Ovary (tissue), 9 donors: ENCODE results near the gene C17orf113. TPM values are rescaled to one million over a fixed set of nuclear protein-coding genes. Genes with fewer than 3 reads are reported as not detected.

Experiments
- DNase-seq, 5 donors: peaks; one replicate each; pipeline ENCODE4 v3.0.0-alpha.2; 2019 to 2020
- H3K27ac ChIP-seq, 2 donors: fragments of 200-600 bp; one replicate each; pipeline versions ENCODE4 v1.5.1 to v1.8.0; 2019 to 2022
- H3K27me3 ChIP-seq: fragments of 200-600 bp; one replicate; pipeline ENCODE4 v1.8.0; 2022
- H3K36me3 ChIP-seq: fragments of 200-600 bp; sonication (generic); one replicate; pipeline ENCODE4 v1.5.1; 2019
- H3K4me1 ChIP-seq: one replicate; pipeline ENCODE4 v1.8.1; 2013; ENCODE audit warnings: mild to moderate bottlenecking, moderate library complexity; ENCODE audit not compliant: insufficient read depth
- H3K4me3 ChIP-seq: fragments of 200-600 bp; sonication (generic); one replicate; pipeline ENCODE4 v1.5.1; 2017
- H3K9me3 ChIP-seq, 2 donors: fragments of 200-600 bp in 1 of 2; sonication (generic) in 1 of 2; one replicate each; pipeline versions ENCODE4 v1.5.1 to v1.8.1; 2013 to 2019; ENCODE audit warnings: mild to moderate bottlenecking in 1 of 2, moderate library complexity in 1 of 2
- CTCF ChIP-seq, 3 donors: fragments of 450-650 bp in 2 of 3; fragments of 200-600 bp in 1 of 3; IDR thresholded peaks; one replicate each; pipeline versions ENCODE4 v1.5.1 to v1.8.0; 2016 to 2022; ENCODE audit warnings: antibody characterized with exemption in 3 of 3, mild to moderate bottlenecking in 1 of 3
- EP300 ChIP-seq: sonication (generic); formaldehyde crosslinking; IDR thresholded peaks from one replicate; pipeline ENCODE4 v1.6.1; 2017; ENCODE audit warnings: antibody characterized with exemption
- POLR2A ChIP-seq: fragments of 450-650 bp; IDR thresholded peaks from one replicate; pipeline ENCODE4 v1.6.1; 2017; ENCODE audit warnings: antibody characterized with exemption, mild to moderate bottlenecking, moderate library complexity
- WGBS, 3 donors: extraction: QIAGEN DNeasy Blood & Tissue Kit in 1 of 3; methylation state at CpG; one replicate each; pipeline versions ENCODE4 v1.1.5 to v1.1.7; 2013 to 2017; 5-methylcytosine and 5-hydroxymethylcytosine counted together
- intact Hi-C, 4 donors: fragments of 100-400 bp; cut with DNase I; formaldehyde crosslinking; loops; one replicate each; pipeline versions ENCODE4 v1.11.0 to v1.15.1; 2022 to 2023
- polyA plus RNA-seq, 2 donors: library from polyadenylated mRNA; stranded (reverse); fragments of 200-250 nt in 1 of 2; fragments of 350-450 nt in 1 of 2; fragmentation: Illumina TruSeq in 1 of 2; extraction: RNeasy Lipid Tissue Mini Kit (QIAGEN cat#74804) in 1 of 2; gene quantifications; one replicate each; pipeline ENCODE4 v1.2.3, GENCODE V29; 2013 to 2014
- total RNA-seq, 7 donors: library from RNA; depleted of rRNA in 2 of 7; stranded (reverse); fragments of >200 nt in 2 of 7; fragmentation: NEBNext Ultra II Directional in 3 of 7; extraction: Animal tissue kit (Norgen Biotek cat#: 25700) in 3 of 7; gene quantifications; one replicate each; pipeline versions ENCODE4 v1.1.0 to v1.2.4, GENCODE V29; 2016 to 2023
- donor health status: DM: no; HTN: no; CAD: no; lungs with moderate emphysema.
- donor health status: DM: no; HTN: no; CAD: no.
- donor health status: Bipolar disorder and iron deficiency.
- donor health status: DM: yes; HTN: yes; CAD: no.
- donor health status: DM: no; HTN: no; CAD: no.
- donor health status: DM: yes; HTN: yes; CAD: no.

Gene C17orf113
- total and polyA plus RNA-seq, 9 donors, result 0.67 to 3.9 (median 2.5) TPM

GRCh38 chr17:42038221-42038973, 12.0 kb downstream of the C17orf113 start:
- H3K4me1 ChIP-seq, result peaks cover 3% of the 10 kb centered on the region
- H3K27me3 ChIP-seq, result no peaks in the 10 kb centered on the region
- 86 to 89% (median 86%) methylated on average over 5 of the region's 5 CpGs for WGBS, 3 donors
- no peak for DNase-seq
- intact Hi-C loops, result no loop called here
- no peaks in the 10 kb centered on the region for H3K36me3 ChIP-seq
- no peak overlapping the region for H3K4me3 ChIP-seq
- H3K27ac ChIP-seq, result no peak overlapping the region
- H3K9me3 ChIP-seq, result no peaks in the 10 kb centered on the region
- TF ChIP-seq CTCF (IDR thresholded peaks at IDR 0.05) (no peak), EP300 (no peak), POLR2A (no peak)

GRCh38 chr17:42034059-42034458, 16.3 kb downstream of the C17orf113 start:
- no peak for DNase-seq
- Histone ChIP-seq H3K4me1 (no peaks in the 10 kb centered on the region), H3K36me3 (no peaks in the 10 kb centered on the region), H3K27ac (no peak overlapping the region), H3K4me3 (no peak overlapping the region), H3K27me3 (no peaks in the 10 kb centered on the region), H3K9me3 (no peaks in the 10 kb centered on the region)
- 42 to 44% (median 43%) methylated on average over 6 of the region's 6 CpGs for WGBS, 3 donors
- intact Hi-C loops, result no loop called here
- TF ChIP-seq CTCF (IDR thresholded peaks at IDR 0.05), result no peak
- no peak for TF ChIP-seq EP300
- no peak for TF ChIP-seq POLR2A

- intact Hi-C loops, result no loop called here
- Histone ChIP-seq H3K27ac (no peak overlapping the region), H3K4me3 (no peak overlapping the region), H3K9me3 (no peaks in the 10 kb centered on the region), H3K36me3 (no peaks in the 10 kb centered on the region), H3K4me1 (no peaks in the 10 kb centered on the region), H3K27me3 (no peaks in the 10 kb centered on the region)
- TF ChIP-seq EP300 (no peak), CTCF (IDR thresholded peaks at IDR 0.05) (no peak), POLR2A (no peak)
- no peak for DNase-seq
- 57 to 59% (median 59%) methylated on average over 6 of the region's 6 CpGs for WGBS, 3 donors
Observed at GRCh38 chr17:42031584-42031983, 18.8 kb downstream of the C17orf113 start.

GRCh38 chr17:42028791-42029127, 21.6 kb downstream of the C17orf113 start:
- WGBS, 3 donors, result 70 to 78% (median 74%) methylated on average over 7 of the region's 7 CpGs
- intact Hi-C loops, result loop anchor here in 2 of 4 donors (5.0 kb wide), 1 partner anchor 89 kb away; no protein-coding TSS in a partner anchor

More at GRCh38 chr17:42028791-42029127, 21.6 kb downstream of the C17orf113 start:
- H3K27ac ChIP-seq, result no peak overlapping the region
- no peak overlapping the region for H3K4me3 ChIP-seq
- no peaks in the 10 kb centered on the region for H3K9me3 ChIP-seq
- peaks cover 2% of the 10 kb centered on the region for H3K4me1 ChIP-seq
- no peak for DNase-seq
- H3K27me3 ChIP-seq, result no peaks in the 10 kb centered on the region
- H3K36me3 ChIP-seq, result no peaks in the 10 kb centered on the region
- TF ChIP-seq CTCF (IDR thresholded peaks at IDR 0.05) (no peak), EP300 (no peak), POLR2A (no peak)
